ENCODE measurements around the gene RAB32.

GRCh38 chr6:146578054-146578453 is 34.4 kb downstream of the RAB32 start:
- TF ChIP-seq EP300 (IDR thresholded peaks at IDR 0.05; ENCODE audit: borderline replicate concordance in 1 of 2, low read depth in 1 of 2, low read length in 1 of 2) = no peak
- TF ChIP-seq, protein P1, sequence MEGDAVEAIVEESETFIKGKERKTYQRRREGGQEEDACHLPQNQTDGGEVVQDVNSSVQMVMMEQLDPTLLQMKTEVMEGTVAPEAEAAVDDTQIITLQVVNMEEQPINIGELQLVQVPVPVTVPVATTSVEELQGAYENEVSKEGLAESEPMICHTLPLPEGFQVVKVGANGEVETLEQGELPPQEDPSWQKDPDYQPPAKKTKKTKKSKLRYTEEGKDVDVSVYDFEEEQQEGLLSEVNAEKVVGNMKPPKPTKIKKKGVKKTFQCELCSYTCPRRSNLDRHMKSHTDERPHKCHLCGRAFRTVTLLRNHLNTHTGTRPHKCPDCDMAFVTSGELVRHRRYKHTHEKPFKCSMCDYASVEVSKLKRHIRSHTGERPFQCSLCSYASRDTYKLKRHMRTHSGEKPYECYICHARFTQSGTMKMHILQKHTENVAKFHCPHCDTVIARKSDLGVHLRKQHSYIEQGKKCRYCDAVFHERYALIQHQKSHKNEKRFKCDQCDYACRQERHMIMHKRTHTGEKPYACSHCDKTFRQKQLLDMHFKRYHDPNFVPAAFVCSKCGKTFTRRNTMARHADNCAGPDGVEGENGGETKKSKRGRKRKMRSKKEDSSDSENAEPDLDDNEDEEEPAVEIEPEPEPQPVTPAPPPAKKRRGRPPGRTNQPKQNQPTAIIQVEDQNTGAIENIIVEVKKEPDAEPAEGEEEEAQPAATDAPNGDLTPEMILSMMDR (IDR thresholded peaks at IDR 0.05) = no peak
- TF ChIP-seq USF2 (IDR thresholded peaks at IDR 0.05; ENCODE audit: borderline replicate concordance, low read depth, low read length) = no peak
- TF ChIP-seq RFX5 (IDR thresholded peaks at IDR 0.05; ENCODE audit: low read length) = no peak
- TF ChIP-seq JUND (IDR thresholded peaks at IDR 0.05) = no peak
- no peak for TF ChIP-seq ELF1 (IDR thresholded peaks at IDR 0.05)
- no peak for TF ChIP-seq YY1 (IDR thresholded peaks at IDR 0.05; ENCODE audit: low read depth)
